H1 (cell line): Measurements from ENCODE around the gene ASB3. TPM values are rescaled to one million over a fixed set of nuclear protein-coding genes. Genes with fewer than 3 reads are reported as not detected.

Experiments
- NRF1 ChIP-seq: IDR thresholded peaks from 2 replicates; pipeline ENCODE4 v1.6.1; 2011; ENCODE audit warnings: mild to moderate bottlenecking, low read depth, low read length, improper control_type of control experiment
- SP4 ChIP-seq: IDR thresholded peaks from 2 replicates; pipeline ENCODE4 v1.6.1; 2012; ENCODE audit warnings: low read length, inconsistent platforms
- polyA plus RNA-seq, 7 experiments: library from polyadenylated mRNA; depleted of rRNA in 3 of 7; stranded (reverse) in 5 of 7; unstranded in 2 of 7; fragments of >200 nt in 5 of 7; fragments of 200-250 nt in 2 of 7; gene quantifications; 1 replicate in 5 of 7; 2 replicates in 1 of 7; 4 replicates in 1 of 7; pipeline versions ENCODE4 v1.2.1 to v1.2.3, GENCODE V29; 2011 to 2013; ENCODE audit warnings: missing spikeins in 2 of 7, mixed read lengths in 2 of 7
- total RNA-seq: library from RNA; stranded (reverse); fragmentation: NEBNext Ultra II Directional; extraction: Animal tissue kit (Norgen Biotek cat#: 25700); gene quantifications from 2 replicates; pipeline ENCODE4 v1.2.1, GENCODE V29; 2021

ASB3 gene
- total and polyA plus RNA-seq, 2 of the 8 experiments (the other 6 are each of a cell fraction or from before 2014, with no cell fraction given) = 22.6 to 25.4 TPM

GRCh38 chr2:53811601-53812000 is 24.8 kb upstream of the ASB3 start (continued):
- no peak for TF ChIP-seq NRF1
- no peak for TF ChIP-seq SP4
